ENCODE data around the gene SPATA9. TPM values are rescaled to one million over a fixed set of nuclear protein-coding genes. Genes with fewer than 3 reads are reported as not detected.
"Not testable (repeated sequence)": the region's sequence is repeated elsewhere in the genome, so short reads cannot be mapped to it uniquely, and the experiment has no call there.

The SPATA9 gene
- total RNA-seq, 1 donor from 2014 or later = not detected

- no peaks in the 10 kb centered on the region for H3K4me1 ChIP-seq
- no peaks in the 10 kb centered on the region for H3K36me3 ChIP-seq
- TF ChIP-seq CTCF (IDR thresholded peaks at IDR 0.05) = no peak
- H3K27ac ChIP-seq = no peak overlapping the region
- no peaks in the 10 kb centered on the region for H3K9me3 ChIP-seq
- no peak overlapping the region for H3K4me3 ChIP-seq
- H3K27me3 ChIP-seq = no peaks in the 10 kb centered on the region
- intact Hi-C loops (cut with DNase I) = no loop called here
- DNase-seq (ENCODE audit: low spot score in 2 of 2) = no peak
These were observed 26.1 kb upstream of the SPATA9 start for GRCh38 chr5:95708876-95709275.

GRCh38 chr5:95707534-95708188, 24.9 kb upstream of the SPATA9 start:
- H3K4me1 ChIP-seq; DNase-seq (ENCODE audit: low spot score in 2 of 2); intact Hi-C loops (cut with DNase I): not testable (repeated sequence)

GRCh38 chr5:95707055-95707454, 24.3 kb upstream of the SPATA9 start:
- no peaks in the 10 kb centered on the region for H3K27me3 ChIP-seq
- H3K4me1 ChIP-seq = no peaks in the 10 kb centered on the region
- H3K9me3 ChIP-seq = no peaks in the 10 kb centered on the region
- H3K36me3 ChIP-seq = no peaks in the 10 kb centered on the region
- DNase-seq (ENCODE audit: low spot score in 2 of 2) = no peak
- intact Hi-C loops (cut with DNase I) = no loop called here
- no peak overlapping the region for H3K4me3 ChIP-seq
- TF ChIP-seq CTCF (IDR thresholded peaks at IDR 0.05) = no peak
- H3K27ac ChIP-seq = no peak overlapping the region

More at GRCh38 chr5:95707534-95708188, 24.9 kb upstream of the SPATA9 start:
- not testable (repeated sequence) for H3K9me3 ChIP-seq, H3K36me3 ChIP-seq, H3K27ac ChIP-seq, H3K27me3 ChIP-seq, H3K4me3 ChIP-seq

- DNase-seq (ENCODE audit: low spot score in 2 of 2); H3K36me3 ChIP-seq; H3K4me1 ChIP-seq; intact Hi-C loops (cut with DNase I); H3K9me3 ChIP-seq; H3K27me3 ChIP-seq; H3K4me3 ChIP-seq; H3K27ac ChIP-seq: not testable (repeated sequence)
These were observed 23.4 kb upstream of the SPATA9 start for GRCh38 chr5:95706196-95706595.

- TF ChIP-seq CTCF (IDR thresholded peaks at IDR 0.05) = no peak
- no peaks in the 10 kb centered on the region for H3K4me1 ChIP-seq
- H3K27me3 ChIP-seq = no peaks in the 10 kb centered on the region
- H3K4me3 ChIP-seq = no peak overlapping the region
- H3K36me3 ChIP-seq = no peaks in the 10 kb centered on the region
- no peak for DNase-seq (ENCODE audit: low spot score in 2 of 2)
- intact Hi-C loops (cut with DNase I) = no loop called here
- H3K9me3 ChIP-seq = no peaks in the 10 kb centered on the region
- H3K27ac ChIP-seq = no peak overlapping the region
These were observed 21.4 kb upstream of the SPATA9 start for GRCh38 chr5:95704150-95704549.

GRCh38 chr5:95701074-95701473, 18.3 kb upstream of the SPATA9 start:
- Histone ChIP-seq H3K4me3 (no peak overlapping the region), H3K4me1 (no peaks in the 10 kb centered on the region), H3K36me3 (no peaks in the 10 kb centered on the region), H3K27ac (no peak overlapping the region), H3K27me3 (no peaks in the 10 kb centered on the region), H3K9me3 (no peaks in the 10 kb centered on the region)
- no peak for DNase-seq (ENCODE audit: low spot score in 2 of 2)
- intact Hi-C loops (cut with DNase I) = no loop called here
- TF ChIP-seq CTCF (IDR thresholded peaks at IDR 0.05) = no peak

GRCh38 chr5:95699337-95699736, 16.5 kb upstream of the SPATA9 start:
- Histone ChIP-seq H3K27me3 (no peaks in the 10 kb centered on the region), H3K9me3 (no peaks in the 10 kb centered on the region), H3K27ac (no peak overlapping the region), H3K4me3 (no peak overlapping the region), H3K4me1 (no peaks in the 10 kb centered on the region), H3K36me3 (no peaks in the 10 kb centered on the region)
- TF ChIP-seq CTCF (IDR thresholded peaks at IDR 0.05) = no peak
- intact Hi-C loops (cut with DNase I) = no loop called here
- DNase-seq (ENCODE audit: low spot score in 2 of 2) = no peak
